ENCODE results near the gene HSPBP1. TPM values are rescaled to one million over a fixed set of nuclear protein-coding genes. Genes with fewer than 3 reads are reported as not detected.

The HSPBP1 gene
- total and polyA plus RNA-seq, 2 donors (not counting 3 experiments of a cell fraction or from before 2014, with no cell fraction given): 30.4 to 47.5 TPM

GRCh38 chr19:55309448-55309847, 29.5 kb upstream of the HSPBP1 start:
- FAIRE-seq (no peak), DNase-seq (ENCODE audit: low read depth, low spot score) (no peak)
- no peak overlapping the region for H3K4me3 ChIP-seq (replicated peaks in 1 of 3; ENCODE audit: insufficient read depth in 1 of 3, low read depth in 1 of 3, low read length in 3 of 3)
- H3K9me1 ChIP-seq (replicated peaks; ENCODE audit: control insufficient read depth, extremely low read depth, insufficient read depth, low read length): no peaks in the 10 kb centered on the region
- intact Hi-C loops (cut with micrococcal nuclease) (no loop called here), dilution Hi-C loops (cut with MboI; ENCODE audit: extremely low pct_ligation_motif_present, low sequenced_read_pairs) (no loop called here)
- no peaks in the 10 kb centered on the region for H4K20me1 ChIP-seq (replicated peaks; ENCODE audit: control insufficient read depth, extremely low read depth, insufficient read depth, low read length)
- H3K36me3 ChIP-seq (ENCODE audit: control insufficient read depth in 2 of 2, extremely low read depth in 1 of 2, insufficient read depth in 2 of 2, low read length in 2 of 2): no peaks in the 10 kb centered on the region
- no TSS peak for BruUV-seq (replicated peaks)
- H3K27ac ChIP-seq (ENCODE audit: insufficient read depth, low read depth, low read length): no peak overlapping the region
- no peaks in the 10 kb centered on the region for H3K4me1 ChIP-seq (ENCODE audit: control insufficient read depth, extremely low read depth, insufficient read depth, low read length)
- no peak overlapping the region for H3K4me2 ChIP-seq (ENCODE audit: insufficient read depth, low read length)
- no peaks in the 10 kb centered on the region for H3K9me3 ChIP-seq (replicated peaks; ENCODE audit: control insufficient read depth, insufficient read depth, low read length)
- H3K9ac ChIP-seq (replicated peaks; ENCODE audit: extremely low read depth, insufficient read depth, low read length): no peak overlapping the region
- no peak overlapping the region for H2AFZ ChIP-seq (ENCODE audit: low read depth, low read length)
- POLR2A ChIA-PET: interaction anchor here (0.9 kb wide), 1 partner anchor 98 kb away, joined by 3 read pairs; the partner anchor contains the start of gene UBE2S
- CTCF ChIA-PET: interaction anchor here (1.5 kb wide), 1 partner anchor 18 kb away, joined by 4 read pairs; no protein-coding TSS in a partner anchor
- H3K79me2 ChIP-seq (ENCODE audit: control insufficient read depth, insufficient read depth, low read length): no peaks in the 10 kb centered on the region
- H3K27me3 ChIP-seq (ENCODE audit: control insufficient read depth in 2 of 2, insufficient read depth in 2 of 2, low read length in 2 of 2): no peaks in the 10 kb centered on the region
- TF ChIP-seq FOS (IDR thresholded peaks at IDR 0.05; ENCODE audit: borderline replicate concordance, insufficient read depth, low read length) (no peak), EZH2 (IDR thresholded peaks at IDR 0.05; ENCODE audit: borderline replicate concordance, low read depth, low read length, severe bottlenecking) (no peak), GATA2 (IDR thresholded peaks at IDR 0.05; ENCODE audit: insufficient read depth, insufficient read length, low read depth, low read length) (no peak), POLR2AphosphoS5 (IDR thresholded peaks at IDR 0.05; ENCODE audit: insufficient read depth, low read depth, low read length) (no peak), JUN (IDR thresholded peaks at IDR 0.05; ENCODE audit: borderline replicate concordance, insufficient read depth, insufficient read length, low read depth) (no peak)

GRCh38 chr19:55308281-55308680, 28.4 kb upstream of the HSPBP1 start:
- Histone ChIP-seq H3K79me2 (ENCODE audit: control insufficient read depth, insufficient read depth, low read length) (no peaks in the 10 kb centered on the region), H3K9me1 (replicated peaks; ENCODE audit: control insufficient read depth, extremely low read depth, insufficient read depth, low read length) (no peaks in the 10 kb centered on the region), H4K20me1 (replicated peaks; ENCODE audit: control insufficient read depth, extremely low read depth, insufficient read depth, low read length) (no peaks in the 10 kb centered on the region), H3K9me3 (replicated peaks; ENCODE audit: control insufficient read depth, insufficient read depth, low read length) (no peaks in the 10 kb centered on the region), H3K4me2 (ENCODE audit: insufficient read depth, low read length) (no peak overlapping the region), H2AFZ (ENCODE audit: low read depth, low read length) (no peak overlapping the region), H3K4me3 (replicated peaks in 1 of 3; ENCODE audit: insufficient read depth in 1 of 3, low read depth in 1 of 3, low read length in 3 of 3) (no peak overlapping the region), H3K27me3 (ENCODE audit: control insufficient read depth in 2 of 2, insufficient read depth in 2 of 2, low read length in 2 of 2) (no peaks in the 10 kb centered on the region), H3K9ac (replicated peaks; ENCODE audit: extremely low read depth, insufficient read depth, low read length) (no peak overlapping the region), H3K36me3 (ENCODE audit: control insufficient read depth in 2 of 2, extremely low read depth in 1 of 2, insufficient read depth in 2 of 2, low read length in 2 of 2) (no peaks in the 10 kb centered on the region), H3K4me1 (ENCODE audit: control insufficient read depth, extremely low read depth, insufficient read depth, low read length) (no peaks in the 10 kb centered on the region), H3K27ac (ENCODE audit: insufficient read depth, low read depth, low read length) (no peak overlapping the region)
- BruUV-seq (replicated peaks): no TSS peak
- intact Hi-C loops (cut with micrococcal nuclease): no loop called here
- no peak for TF ChIP-seq MYC (IDR thresholded peaks at IDR 0.05; ENCODE audit: low read depth, low read length)
- no peak for TF ChIP-seq CTCF (IDR thresholded peaks at IDR 0.05; ENCODE audit: extremely low read depth in 1 of 2, insufficient read depth in 1 of 2, low read depth in 1 of 2, low read length in 2 of 2)
- no peak for TF ChIP-seq EZH2 (IDR thresholded peaks at IDR 0.05; ENCODE audit: borderline replicate concordance, low read depth, low read length, severe bottlenecking)
- no peak for TF ChIP-seq FOS (IDR thresholded peaks at IDR 0.05; ENCODE audit: borderline replicate concordance, insufficient read depth, low read length)
- no peak for TF ChIP-seq JUN (IDR thresholded peaks at IDR 0.05; ENCODE audit: borderline replicate concordance, insufficient read depth, insufficient read length, low read depth)
- no peak for TF ChIP-seq POLR2AphosphoS5 (IDR thresholded peaks at IDR 0.05; ENCODE audit: insufficient read depth, low read depth, low read length)
- TF ChIP-seq MAX (IDR thresholded peaks at IDR 0.05; ENCODE audit: insufficient read depth, insufficient read length): no peak
- TF ChIP-seq POLR2A (IDR thresholded peaks at IDR 0.05; ENCODE audit: low read depth, low read length): no peak
- no peak for TF ChIP-seq GATA2 (IDR thresholded peaks at IDR 0.05; ENCODE audit: insufficient read depth, insufficient read length, low read depth, low read length)
- ChIA-PET CTCF (interaction anchor here (1.5 kb wide), 1 partner anchor 31 kb away, joined by 3 read pairs; the partner anchor contains the start of gene KMT5C), POLR2A (no interaction called here)
- DNase-seq (ENCODE audit: low read depth, low spot score) (no peak), FAIRE-seq (no peak)
- dilution Hi-C loops (cut with MboI; ENCODE audit: extremely low pct_ligation_motif_present, low sequenced_read_pairs): no loop called here
